Stimulated activated CD4-positive, alpha-beta T cell treated with anti-CD3 and anti-CD28 coated beads, Interleukin-12 subunit alpha, Interleukin-12 subunit beta, amount 100 ng/mL, for 24 hours (primary cell): ENCODE data around the gene CLRN1.

Experiments used
- DNase-seq, 2 experiments: peaks; one replicate each; pipeline ENCODE4 v3.0.0-alpha.2; 2020; ENCODE audit warnings: low read depth in 2 of 2

The CLRN1 gene

GRCh38 chr3:150876611-150877265 lies 95.8 kb downstream of the CLRN1 start:
- no peak for DNase-seq
